ENCODE measurements around the gene RAPH1. TPM values are rescaled to one million over a fixed set of nuclear protein-coding genes. Genes with fewer than 3 reads are reported as not detected.
"Not testable (repeated sequence)": the region's sequence is repeated elsewhere in the genome, so short reads cannot be mapped to it uniquely, and the experiment has no call there.

RAPH1 gene
- total RNA-seq, 2 experiments from 2014 or later = 0.16 to 0.73 TPM

GRCh38 chr2:203535784-203536585, 884 bp upstream of the RAPH1 start:
- Mint-ChIP-seq H3K27me3 (peaks cover 76% of the 10 kb centered on the region), H3K9me3 (ENCODE audit: low read depth) (peaks cover 4% of the 10 kb centered on the region), H3K36me3 (peaks cover 11% of the 10 kb centered on the region), H3K4me1 (peaks cover 13% of the 10 kb centered on the region), H3K27ac (no peak overlapping the region), H3K4me3 (peak overlapping the region; percentile 67)
- no peak for ATAC-seq
- DNase-seq = no peak
- CTCF ChIA-PET = interaction anchor here (0.6 kb wide), 1 partner anchor 42 kb away, joined by 3 read pairs; no protein-coding TSS in a partner anchor

GRCh38 chr2:203534621-203535077, 452 bp downstream of the RAPH1 start:
- CTCF ChIA-PET = interaction anchor here (1.1 kb wide), 2 partner anchors 22 to 280 kb away, joined by 3 read pairs; no protein-coding TSS in a partner anchor

DNA sequence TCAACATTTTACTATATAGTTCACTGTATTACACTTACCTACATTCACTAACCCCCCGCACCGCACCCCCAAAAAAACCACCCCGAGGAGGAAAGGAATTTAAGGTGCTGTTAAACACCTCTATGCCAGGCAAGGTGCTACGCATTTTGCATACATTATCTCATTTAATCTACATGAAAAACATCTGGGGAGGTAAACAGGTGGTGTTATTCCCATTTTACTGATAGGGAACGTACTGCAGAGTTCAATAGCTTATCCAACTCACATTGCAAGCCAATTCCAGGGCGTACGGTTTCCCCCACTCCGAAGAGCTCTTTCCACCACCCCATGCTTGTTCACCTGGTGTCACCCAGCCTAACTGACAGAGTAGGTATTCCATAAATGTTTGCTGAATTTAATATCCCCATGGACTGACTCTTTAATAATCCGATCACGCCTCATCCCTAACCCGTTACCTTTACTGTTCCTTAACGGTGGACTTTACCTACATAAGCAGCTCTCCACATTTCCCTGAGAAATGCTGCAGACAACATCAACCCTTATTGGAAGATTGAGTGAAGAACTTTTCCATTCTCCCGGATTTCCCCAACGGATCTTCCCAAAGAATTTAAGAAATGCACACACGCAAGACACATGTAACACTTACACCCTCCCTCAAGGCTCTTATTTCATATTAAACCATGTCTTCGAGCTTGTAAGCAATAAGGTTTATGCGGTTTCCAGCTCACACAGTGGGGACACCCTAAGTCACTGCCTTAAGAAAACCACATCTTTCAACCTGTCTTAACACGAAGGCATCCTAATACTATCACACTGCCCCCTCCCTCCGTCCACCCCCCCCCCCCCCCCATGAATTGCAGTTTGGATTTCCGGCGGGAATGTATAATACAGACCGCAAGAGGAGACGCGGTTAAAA, 1.2 kb downstream of the RAPH1 start:
- DNase-seq = peak; percentile 42
- CTCF ChIA-PET = interaction anchor here (1.1 kb wide), 2 partner anchors 21 to 281 kb away, joined by 3 read pairs; no protein-coding TSS in a partner anchor
- H3K4me3 Mint-ChIP-seq = peak overlapping the region; percentile 53
- H3K27me3 Mint-ChIP-seq = peaks cover 76% of the 10 kb centered on the region
- H3K36me3 Mint-ChIP-seq = peaks cover 11% of the 10 kb centered on the region
- peaks cover 4% of the 10 kb centered on the region for H3K9me3 Mint-ChIP-seq (ENCODE audit: low read depth)
- H3K27ac Mint-ChIP-seq = no peak overlapping the region
- ATAC-seq = peak; percentile 35
- peaks cover 13% of the 10 kb centered on the region for H3K4me1 Mint-ChIP-seq

More at GRCh38 chr2:203534621-203535077, 452 bp downstream of the RAPH1 start:
- Mint-ChIP-seq H3K27me3 (peaks cover 79% of the 10 kb centered on the region), H3K9me3 (ENCODE audit: low read depth) (peaks cover 4% of the 10 kb centered on the region), H3K36me3 (peaks cover 11% of the 10 kb centered on the region), H3K27ac (no peak overlapping the region), H3K4me1 (peaks cover 13% of the 10 kb centered on the region), H3K4me3 (peak overlapping the region; percentile 53)
- ATAC-seq (peak; percentile 52), DNase-seq (peak; percentile 47)

- Mint-ChIP-seq H3K36me3 (peaks cover 6% of the 10 kb centered on the region), H3K27ac (no peak overlapping the region), H3K4me3 (no peak overlapping the region), H3K9me3 (ENCODE audit: low read depth) (peaks cover 4% of the 10 kb centered on the region), H3K4me1 (peaks cover 13% of the 10 kb centered on the region), H3K27me3 (peaks cover 71% of the 10 kb centered on the region)
- ATAC-seq = no peak
- CTCF ChIA-PET = no interaction called here
- DNase-seq = no peak
These were observed 2.0 kb downstream of the RAPH1 start for GRCh38 chr2:203532957-203533658.

- DNase-seq (no peak), ATAC-seq (no peak)
- Mint-ChIP-seq H3K4me1 (no peaks in the 10 kb centered on the region), H3K27me3 (peaks cover 32% of the 10 kb centered on the region), H3K4me3 (no peak overlapping the region), H3K27ac (no peak overlapping the region), H3K9me3 (ENCODE audit: low read depth) (no peaks in the 10 kb centered on the region), H3K36me3 (no peaks in the 10 kb centered on the region)
- CTCF ChIA-PET = no interaction called here
These were observed 7.4 kb downstream of the RAPH1 start for GRCh38 chr2:203527719-203528118.

DNA sequence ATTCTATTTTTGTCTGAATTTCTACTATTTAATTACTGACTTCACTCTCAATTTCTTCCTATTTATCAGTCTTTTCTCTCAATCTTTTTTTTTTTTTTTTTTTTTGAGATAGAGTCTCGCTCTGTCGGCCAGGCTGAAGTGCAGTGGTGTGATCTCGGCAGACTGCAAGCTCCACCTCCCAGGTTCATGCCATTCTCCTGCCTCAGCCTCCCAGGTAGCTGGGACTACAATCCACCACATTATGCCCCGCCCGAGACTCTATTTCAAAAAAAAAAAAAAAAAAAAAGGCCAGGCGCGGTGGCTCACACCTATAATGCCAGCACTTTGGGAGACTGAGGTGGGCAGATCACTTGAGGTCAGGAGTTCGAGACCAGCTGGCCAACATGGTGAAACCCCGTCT, 21.8 kb downstream of the RAPH1 start:
- CTCF ChIA-PET = interaction anchor here (1.1 kb wide), 1 partner anchor 21 kb away, joined by 3 read pairs; no protein-coding TSS in a partner anchor
- H3K4me3 Mint-ChIP-seq; H3K36me3 Mint-ChIP-seq; H3K27ac Mint-ChIP-seq; H3K9me3 Mint-ChIP-seq (ENCODE audit: low read depth); H3K4me1 Mint-ChIP-seq; ATAC-seq; DNase-seq; H3K27me3 Mint-ChIP-seq: not testable (repeated sequence)

DNA sequence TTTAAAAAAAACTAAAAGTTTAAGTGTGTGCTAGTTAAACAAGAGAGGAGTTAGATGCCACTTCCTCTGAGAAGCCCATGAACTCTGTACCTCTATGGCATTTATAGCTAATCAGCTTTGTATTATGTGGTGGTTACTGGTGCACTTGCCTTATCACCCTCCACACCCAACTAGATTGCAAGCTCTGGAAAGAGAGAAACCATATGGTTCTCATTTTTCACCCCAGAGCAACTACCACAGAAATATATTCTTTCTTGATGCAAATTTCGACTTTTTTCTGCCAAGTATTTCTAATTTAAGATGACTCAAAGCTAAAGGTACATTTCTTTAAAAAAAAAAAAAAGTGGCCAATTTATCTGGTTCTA, 24.2 kb downstream of the RAPH1 start:
- Mint-ChIP-seq H3K36me3 (peaks cover 2% of the 10 kb centered on the region), H3K27me3 (peaks cover 6% of the 10 kb centered on the region), H3K9me3 (ENCODE audit: low read depth) (peaks cover 1% of the 10 kb centered on the region), H3K4me1 (no peaks in the 10 kb centered on the region), H3K27ac (no peak overlapping the region), H3K4me3 (no peak overlapping the region)
- CTCF ChIA-PET = no interaction called here
- ATAC-seq (no peak), DNase-seq (no peak)

DNA sequence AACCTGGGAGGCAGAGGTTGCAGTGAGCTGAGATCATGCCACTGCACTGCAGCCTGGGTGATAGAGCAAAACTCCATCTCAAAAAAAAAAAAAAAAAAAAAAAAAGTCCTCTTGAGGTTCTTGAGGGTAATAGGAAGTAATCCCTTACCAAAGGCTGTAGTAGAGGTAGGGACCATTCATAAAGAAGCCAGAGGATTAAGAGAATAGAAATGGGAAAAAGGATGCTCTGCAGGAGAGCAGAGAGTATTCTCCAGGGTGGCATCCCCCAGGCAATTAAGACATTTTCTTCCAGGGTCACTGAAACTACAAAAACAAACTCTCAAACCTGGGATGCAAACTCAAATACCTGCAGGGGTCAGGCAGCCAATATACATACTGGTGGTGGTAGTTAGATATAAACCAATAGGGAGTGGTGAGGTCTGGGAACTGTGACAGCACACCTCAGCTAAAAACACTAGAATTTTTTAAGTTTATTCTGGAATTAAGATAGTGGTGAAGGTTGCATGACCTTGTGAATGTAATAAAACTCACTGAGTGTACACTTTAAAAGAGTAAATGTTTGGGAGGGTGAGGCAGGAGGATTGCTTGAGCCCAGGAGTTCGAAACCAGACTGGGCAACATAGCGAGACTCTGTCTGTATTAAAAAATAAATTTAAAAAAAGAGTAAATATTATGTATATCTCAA, 24.7 kb downstream of the RAPH1 start:
- peaks cover 4% of the 10 kb centered on the region for H3K27me3 Mint-ChIP-seq
- DNase-seq (no peak), ATAC-seq (no peak)
- peaks cover 1% of the 10 kb centered on the region for H3K9me3 Mint-ChIP-seq (ENCODE audit: low read depth)
- CTCF ChIA-PET = no interaction called here
- H3K4me3 Mint-ChIP-seq = no peak overlapping the region
- peaks cover 2% of the 10 kb centered on the region for H3K36me3 Mint-ChIP-seq
- H3K4me1 Mint-ChIP-seq = no peaks in the 10 kb centered on the region
- no peak overlapping the region for H3K27ac Mint-ChIP-seq

GRCh38 chr2:203503460-203503859, 31.6 kb downstream of the RAPH1 start:
- H3K9me3 Mint-ChIP-seq (ENCODE audit: low read depth); CTCF ChIA-PET; H3K36me3 Mint-ChIP-seq; H3K27ac Mint-ChIP-seq; H3K4me3 Mint-ChIP-seq; H3K4me1 Mint-ChIP-seq; H3K27me3 Mint-ChIP-seq; ATAC-seq; DNase-seq: not testable (repeated sequence)

DNA sequence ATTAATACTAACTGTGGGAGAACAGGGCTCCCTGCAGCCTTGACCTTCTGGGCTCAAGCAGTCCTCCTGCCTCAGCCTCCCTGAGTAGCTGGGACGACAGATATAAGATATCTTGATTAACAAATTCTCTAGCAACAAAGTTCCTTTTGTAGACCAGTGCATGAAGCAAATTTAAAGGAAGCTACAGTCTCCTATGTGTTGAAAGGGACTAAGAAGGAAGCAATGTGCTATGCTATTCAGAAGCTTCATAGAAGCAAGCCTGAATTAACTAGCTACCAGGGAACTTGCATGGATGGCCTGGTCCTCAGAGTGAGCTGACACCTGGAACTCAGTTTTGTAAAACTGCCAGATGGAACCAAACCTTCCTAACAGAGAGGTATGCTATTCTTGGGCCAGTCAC, 33.2 kb downstream of the RAPH1 start:
- Mint-ChIP-seq H3K4me1 (no peaks in the 10 kb centered on the region), H3K27me3 (no peaks in the 10 kb centered on the region), H3K9me3 (ENCODE audit: low read depth) (no peaks in the 10 kb centered on the region), H3K4me3 (no peak overlapping the region), H3K27ac (no peak overlapping the region), H3K36me3 (no peaks in the 10 kb centered on the region)
- ATAC-seq (no peak), DNase-seq (no peak)
- CTCF ChIA-PET = interaction anchor here (0.6 to 0.7 kb wide), 2 partner anchors 18 to 985 kb away, joined by 3 to 4 read pairs; no protein-coding TSS in a partner anchor

DNA sequence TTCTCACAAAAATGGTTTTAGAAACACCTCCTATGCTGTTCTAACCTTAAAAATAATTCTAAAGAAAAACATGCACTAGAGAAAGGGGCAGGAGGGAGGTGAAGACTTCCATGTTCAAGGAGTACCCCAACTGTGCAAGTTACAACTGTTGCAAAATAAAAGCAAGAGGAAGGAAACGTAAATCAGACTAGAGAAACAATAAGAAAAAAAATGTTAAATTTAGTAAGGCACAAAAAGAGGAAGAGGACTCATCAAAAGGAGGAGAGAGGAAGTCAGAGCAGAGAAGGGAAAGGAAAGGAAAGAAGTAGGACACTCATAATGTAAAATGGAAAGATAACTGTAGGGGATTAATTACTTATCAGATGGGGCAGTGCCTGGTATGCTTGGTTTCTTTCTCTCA, 34.1 kb downstream of the RAPH1 start:
- Mint-ChIP-seq H3K27ac (no peak overlapping the region), H3K4me3 (no peak overlapping the region), H3K4me1 (no peaks in the 10 kb centered on the region), H3K36me3 (no peaks in the 10 kb centered on the region), H3K27me3 (no peaks in the 10 kb centered on the region), H3K9me3 (ENCODE audit: low read depth) (no peaks in the 10 kb centered on the region)
- ATAC-seq (no peak), DNase-seq (no peak)
- CTCF ChIA-PET = interaction anchor here (0.6 kb wide), 1 partner anchor 984 kb away, joined by 3 read pairs; no protein-coding TSS in a partner anchor

- no peaks in the 10 kb centered on the region for H3K27me3 Mint-ChIP-seq
- no peak overlapping the region for H3K4me3 Mint-ChIP-seq
- ATAC-seq (no peak), DNase-seq (no peak)
- H3K9me3 Mint-ChIP-seq (ENCODE audit: low read depth) = no peaks in the 10 kb centered on the region
- H3K4me1 Mint-ChIP-seq = no peaks in the 10 kb centered on the region
- CTCF ChIA-PET = no interaction called here
- H3K36me3 Mint-ChIP-seq = no peaks in the 10 kb centered on the region
- H3K27ac Mint-ChIP-seq = no peak overlapping the region
These were observed 34.8 kb downstream of the RAPH1 start for GRCh38 chr2:203500297-203500696.
